ENCODE measurements around the gene CNNM3. TPM values are rescaled to one million over a fixed set of nuclear protein-coding genes. Genes with fewer than 3 reads are reported as not detected.

Gene CNNM3
- 5.3 TPM for polyA plus RNA-seq (2012; ENCODE audit: missing spikeins)

DNA sequence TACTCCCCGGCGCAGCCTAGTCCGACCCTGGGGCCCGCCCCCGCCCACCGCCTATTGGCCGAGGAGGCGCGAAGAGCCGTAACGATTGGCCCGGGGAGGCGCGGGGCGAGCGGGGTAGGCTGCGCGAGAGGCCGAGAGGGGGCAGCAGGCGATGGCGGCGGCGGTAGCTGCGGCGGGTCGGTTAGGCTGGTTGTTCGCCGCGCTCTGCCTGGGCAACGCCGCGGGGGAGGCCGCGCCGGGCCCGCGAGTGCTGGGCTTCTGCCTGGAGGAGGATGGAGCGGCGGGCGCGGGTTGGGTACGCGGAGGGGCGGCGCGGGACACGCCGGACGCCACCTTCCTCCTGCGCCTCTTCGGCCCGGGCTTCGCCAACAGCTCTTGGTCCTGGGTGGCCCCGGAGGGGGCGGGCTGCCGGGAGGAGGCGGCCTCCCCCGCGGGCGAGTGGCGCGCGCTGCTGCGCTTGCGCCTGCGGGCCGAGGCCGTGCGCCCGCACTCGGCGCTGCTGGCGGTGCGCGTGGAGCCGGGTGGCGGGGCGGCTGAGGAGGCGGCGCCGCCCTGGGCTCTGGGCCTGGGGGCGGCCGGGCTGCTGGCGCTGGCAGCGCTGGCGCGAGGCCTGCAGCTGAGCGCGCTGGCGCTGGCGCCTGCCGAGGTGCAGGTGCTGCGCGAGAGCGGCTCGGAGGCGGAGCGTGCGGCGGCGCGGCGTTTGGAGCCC is at the start of gene CNNM3:
Gene CNNM3 (plus strand): TSS at position 142 of the 709 bp plus-strand sequence. CDS start 10 bp downstream, at position 152.
- FAIRE-seq (peak; percentile 96), DNase-seq (ENCODE audit: insufficient read length) (peak; percentile 99)
- TF ChIP-seq TAF1 (IDR thresholded peaks at IDR 0.05; ENCODE audit: borderline replicate concordance, low read depth, low read length) (no peak), POLR2A (IDR thresholded peaks at IDR 0.05; ENCODE audit: low read depth, low read length) (peak; percentile 56; the same call in 1 of the 2 replicates), POLR2AphosphoS5 (IDR thresholded peaks at IDR 0.05; ENCODE audit: low read depth, low read length) (no peak)

DNA sequence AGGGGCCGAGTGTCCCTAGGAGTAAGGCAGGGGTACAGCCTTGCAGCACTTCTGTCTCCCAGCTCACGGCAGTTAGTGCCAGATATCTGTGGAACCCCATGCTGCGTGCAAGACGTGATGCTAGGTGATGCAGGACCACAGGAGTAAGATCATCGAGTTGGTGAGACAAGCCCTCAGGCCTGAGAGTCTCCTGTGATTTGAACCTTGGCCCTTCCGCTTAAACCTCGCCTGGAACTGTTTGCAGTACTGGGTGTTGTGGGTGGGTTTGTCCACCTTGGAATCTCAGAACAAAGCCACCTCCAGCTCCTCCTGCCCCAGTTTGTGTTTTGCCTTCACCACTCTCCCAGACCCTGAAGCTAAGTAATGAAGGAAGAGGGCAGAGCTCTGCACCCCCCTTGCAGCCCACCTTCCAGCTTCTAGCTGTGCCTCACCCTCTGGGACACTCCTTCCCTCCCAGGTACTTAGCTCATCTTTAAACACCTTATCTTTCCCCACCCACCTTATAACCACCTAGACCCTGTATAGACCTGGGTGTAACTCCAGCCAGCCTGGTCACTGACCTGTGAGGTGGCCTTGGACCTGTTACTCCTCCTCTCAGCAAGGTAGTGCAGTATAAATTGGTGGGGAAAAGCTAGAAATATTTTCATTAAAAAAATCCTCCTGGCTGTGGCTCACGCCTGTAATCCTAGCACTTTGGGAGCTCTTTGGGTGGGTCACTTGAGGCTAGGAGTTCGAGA is 48.8 kb upstream of the CNNM3 start:
- TF ChIP-seq POLR2AphosphoS5 (IDR thresholded peaks at IDR 0.05; ENCODE audit: low read depth, low read length) (no peak), POLR2A (IDR thresholded peaks at IDR 0.05; ENCODE audit: low read depth, low read length) (no peak)
- FAIRE-seq: no peak
- no peak for DNase-seq (ENCODE audit: insufficient read length)

DNA sequence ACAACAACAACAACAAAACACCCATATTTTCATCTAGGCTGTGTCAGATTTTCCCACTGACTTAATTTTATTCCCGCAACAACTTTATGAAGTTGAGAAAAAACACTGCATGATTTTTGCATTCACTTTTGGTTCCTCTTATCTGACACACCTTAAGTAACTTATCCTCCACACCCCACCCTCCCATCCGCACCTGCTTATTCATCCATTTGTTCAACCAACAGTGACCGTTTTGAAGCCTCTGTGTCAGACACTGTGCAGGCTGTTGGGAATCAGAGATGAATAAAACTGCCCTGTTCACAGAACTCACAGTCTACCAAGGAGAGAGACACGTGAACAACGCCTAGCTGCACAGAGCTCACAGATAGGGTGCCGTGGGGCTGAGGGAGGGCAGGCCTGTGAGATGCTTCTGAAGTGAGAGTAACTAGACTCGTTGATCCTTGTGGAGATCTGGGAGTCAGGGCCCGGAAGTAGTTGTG is 47.9 kb upstream of the CNNM3 start:
- no peak for TF ChIP-seq POLR2AphosphoS5 (IDR thresholded peaks at IDR 0.05; ENCODE audit: low read depth, low read length)
- no peak for TF ChIP-seq TAF1 (IDR thresholded peaks at IDR 0.05; ENCODE audit: borderline replicate concordance, low read depth, low read length)
- TF ChIP-seq POLR2A (IDR thresholded peaks at IDR 0.05; ENCODE audit: low read depth, low read length): no peak
- no peak for DNase-seq (ENCODE audit: insufficient read length)
- FAIRE-seq: peak; percentile 79

GRCh38 chr2:96769814-96770213 is 46.3 kb upstream of the CNNM3 start:
- DNase-seq (ENCODE audit: insufficient read length): no peak
- TF ChIP-seq POLR2AphosphoS5 (IDR thresholded peaks at IDR 0.05; ENCODE audit: low read depth, low read length): no peak
- no peak for TF ChIP-seq POLR2A (IDR thresholded peaks at IDR 0.05; ENCODE audit: low read depth, low read length)
- TF ChIP-seq TAF1 (IDR thresholded peaks at IDR 0.05; ENCODE audit: borderline replicate concordance, low read depth, low read length): no peak
- no peak for FAIRE-seq

GRCh38 chr2:96770442-96771202 is 45.4 kb upstream of the CNNM3 start:
- DNase-seq (ENCODE audit: insufficient read length) (no peak), FAIRE-seq (no peak)
- TF ChIP-seq POLR2AphosphoS5 (IDR thresholded peaks at IDR 0.05; ENCODE audit: low read depth, low read length) (no peak), POLR2A (IDR thresholded peaks at IDR 0.05; ENCODE audit: low read depth, low read length) (no peak), TAF1 (IDR thresholded peaks at IDR 0.05; ENCODE audit: borderline replicate concordance, low read depth, low read length) (no peak)

- TF ChIP-seq POLR2A (IDR thresholded peaks at IDR 0.05; ENCODE audit: low read depth, low read length): no peak
- TF ChIP-seq POLR2AphosphoS5 (IDR thresholded peaks at IDR 0.05; ENCODE audit: low read depth, low read length): no peak
- no peak for TF ChIP-seq TAF1 (IDR thresholded peaks at IDR 0.05; ENCODE audit: borderline replicate concordance, low read depth, low read length)
- FAIRE-seq (no peak), DNase-seq (ENCODE audit: insufficient read length) (no peak)
Measured at GRCh38 chr2:96771796-96772618, 44.1 kb upstream of the CNNM3 start.

DNA sequence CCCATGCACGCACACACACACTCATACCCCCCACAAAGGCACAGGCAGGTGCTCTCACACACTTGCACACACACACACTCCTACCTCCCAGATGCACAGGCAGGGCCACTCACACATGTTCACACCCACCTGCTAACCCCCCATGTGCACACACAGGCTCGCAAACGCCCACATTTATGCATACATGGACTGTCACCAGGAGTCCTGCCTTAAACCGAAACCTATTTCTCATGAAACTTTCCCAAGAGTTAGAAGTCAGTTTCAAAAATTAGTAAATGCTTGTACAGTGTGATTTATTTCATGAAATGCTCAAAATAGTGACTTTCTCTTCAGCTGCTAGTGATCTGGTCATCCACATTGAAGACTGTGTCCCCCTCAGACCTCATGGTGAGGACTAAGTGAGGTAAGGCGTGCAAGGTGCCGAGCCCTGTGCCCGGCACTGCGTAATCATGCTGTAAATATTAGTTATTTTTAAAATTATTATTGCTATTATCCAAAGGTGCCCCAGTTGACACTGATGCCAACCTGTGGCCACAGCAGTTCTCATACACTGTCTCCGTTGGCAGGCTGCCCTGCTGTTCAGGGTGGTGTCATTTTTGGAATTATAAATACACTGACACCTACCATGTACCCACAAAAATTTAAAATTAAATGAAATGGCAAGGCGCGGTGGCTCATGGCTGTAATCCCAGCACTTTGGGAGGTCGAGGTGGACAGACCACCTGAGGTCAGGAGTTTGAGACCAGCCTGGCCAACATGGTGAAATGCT is 43.0 kb upstream of the CNNM3 start:
- DNase-seq (ENCODE audit: insufficient read length): no peak
- no peak for TF ChIP-seq TAF1 (IDR thresholded peaks at IDR 0.05; ENCODE audit: borderline replicate concordance, low read depth, low read length)
- TF ChIP-seq POLR2A (IDR thresholded peaks at IDR 0.05; ENCODE audit: low read depth, low read length): no peak
- FAIRE-seq: peak; percentile 90

GRCh38 chr2:96773922-96774321 is 42.1 kb upstream of the CNNM3 start:
- DNase-seq (ENCODE audit: insufficient read length): no peak
- FAIRE-seq: peak; percentile 80
- TF ChIP-seq POLR2AphosphoS5 (IDR thresholded peaks at IDR 0.05; ENCODE audit: low read depth, low read length) (no peak), TAF1 (IDR thresholded peaks at IDR 0.05; ENCODE audit: borderline replicate concordance, low read depth, low read length) (no peak), POLR2A (IDR thresholded peaks at IDR 0.05; ENCODE audit: low read depth, low read length) (no peak)

DNA sequence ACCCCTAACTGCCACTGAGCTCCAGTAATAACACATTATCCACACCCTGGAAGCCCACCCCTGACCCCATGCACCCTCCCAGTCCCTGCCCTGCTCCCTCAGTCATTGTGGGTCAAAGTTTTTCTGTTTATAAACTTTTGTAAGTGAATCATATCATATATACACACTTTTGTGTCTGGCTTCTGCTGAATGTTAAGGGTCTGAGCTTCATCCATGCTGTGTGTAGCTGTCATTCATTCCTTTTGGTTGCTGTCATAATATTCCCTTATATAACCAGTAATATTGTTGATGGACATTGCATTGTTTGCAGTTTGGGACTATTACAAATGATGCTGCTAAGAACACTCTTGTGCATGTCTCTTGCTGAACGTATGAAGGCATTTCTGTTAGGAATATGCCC is 40.9 kb upstream of the CNNM3 start:
- DNase-seq (ENCODE audit: insufficient read length) (no peak), FAIRE-seq (no peak)

DNA sequence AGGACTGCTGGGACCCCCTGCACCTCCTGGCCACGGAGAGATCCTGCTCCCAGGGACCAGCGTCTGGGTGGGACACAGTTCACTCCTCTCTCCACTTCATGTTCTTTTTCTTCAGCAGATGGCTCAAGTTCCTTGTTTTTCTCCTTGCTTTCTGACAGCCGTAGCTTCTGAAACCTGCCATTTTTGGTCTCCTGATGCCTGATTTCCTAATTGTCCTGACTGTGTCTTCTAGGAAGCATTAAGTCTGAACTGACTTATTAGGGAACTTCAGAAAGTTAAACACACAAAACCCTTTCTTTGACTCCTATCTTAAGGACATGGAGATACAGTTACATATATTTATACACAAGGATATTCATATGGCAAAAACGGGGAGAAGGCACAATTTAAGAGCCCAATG is 32.7 kb upstream of the CNNM3 start:
- DNase-seq (ENCODE audit: insufficient read length): no peak
- TF ChIP-seq POLR2AphosphoS5 (IDR thresholded peaks at IDR 0.05; ENCODE audit: low read depth, low read length) (no peak), POLR2A (IDR thresholded peaks at IDR 0.05; ENCODE audit: low read depth, low read length) (no peak), TAF1 (IDR thresholded peaks at IDR 0.05; ENCODE audit: borderline replicate concordance, low read depth, low read length) (no peak)
- no peak for FAIRE-seq

More for the DNA sequence above, 40.9 kb upstream of the CNNM3 start:
- TF ChIP-seq TAF1 (IDR thresholded peaks at IDR 0.05; ENCODE audit: borderline replicate concordance, low read depth, low read length): no peak
- no peak for TF ChIP-seq POLR2AphosphoS5 (IDR thresholded peaks at IDR 0.05; ENCODE audit: low read depth, low read length)
- TF ChIP-seq POLR2A (IDR thresholded peaks at IDR 0.05; ENCODE audit: low read depth, low read length): no peak

Data from GM12892 (cell line).